DND-41 (cell line): ENCODE measurements around the gene NPBWR2.
A peak's percentile ranks its signal among the peaks of the same experiment; 100 is the strongest.

Experiments used
- CTCF ChIP-seq: IDR thresholded peaks from 2 replicates; pipeline ENCODE4 v1.5.1; 2012; ENCODE audit warnings: borderline replicate concordance, low read length, moderate library complexity, mild to moderate bottlenecking; ENCODE audit not compliant: poor library complexity, severe bottlenecking; ENCODE audit errors: extremely low read depth
- EZH2 ChIP-seq: IDR thresholded peaks from 3 replicates; pipeline ENCODE4 v1.6.1; 2012; ENCODE audit warnings: borderline replicate concordance, low read depth, mild to moderate bottlenecking, moderate library complexity, low read length, inconsistent platforms; ENCODE audit not compliant: severe bottlenecking

DNA sequence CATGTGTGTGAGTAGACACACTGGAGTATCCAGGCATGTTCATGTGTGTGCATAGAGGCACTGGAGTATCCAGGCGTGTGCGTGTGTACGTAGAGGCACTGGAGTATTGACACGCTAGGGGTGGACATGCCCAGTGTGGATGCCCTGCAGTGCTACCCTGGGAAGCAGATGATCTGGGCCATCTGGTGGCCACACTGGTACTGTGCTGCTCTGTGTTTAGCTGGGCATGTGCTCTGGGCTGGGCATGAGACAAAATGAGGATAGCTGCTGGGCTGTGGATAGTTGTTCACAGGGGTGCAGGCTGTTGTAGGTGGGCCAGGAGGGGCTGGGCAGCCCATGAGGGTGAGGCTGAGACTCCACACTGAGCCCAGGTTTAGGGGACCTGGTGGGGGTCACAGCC is 24.0 kb upstream of the NPBWR2 start:
- peak; percentile 46 for TF ChIP-seq CTCF
- TF ChIP-seq EZH2, result no peak
